ENCODE results near the gene MED9.

The MED9 gene

GRCh38 chr17:17494499-17494869 lies 17.7 kb downstream of the MED9 start:
- H3K4me3 ChIP-seq (ENCODE audit: low read depth, low read length) = no peak overlapping the region
- H3K9me3 ChIP-seq = no peaks in the 10 kb centered on the region
- no peaks in the 10 kb centered on the region for H3K4me1 ChIP-seq
- TF ChIP-seq, protein P1, sequence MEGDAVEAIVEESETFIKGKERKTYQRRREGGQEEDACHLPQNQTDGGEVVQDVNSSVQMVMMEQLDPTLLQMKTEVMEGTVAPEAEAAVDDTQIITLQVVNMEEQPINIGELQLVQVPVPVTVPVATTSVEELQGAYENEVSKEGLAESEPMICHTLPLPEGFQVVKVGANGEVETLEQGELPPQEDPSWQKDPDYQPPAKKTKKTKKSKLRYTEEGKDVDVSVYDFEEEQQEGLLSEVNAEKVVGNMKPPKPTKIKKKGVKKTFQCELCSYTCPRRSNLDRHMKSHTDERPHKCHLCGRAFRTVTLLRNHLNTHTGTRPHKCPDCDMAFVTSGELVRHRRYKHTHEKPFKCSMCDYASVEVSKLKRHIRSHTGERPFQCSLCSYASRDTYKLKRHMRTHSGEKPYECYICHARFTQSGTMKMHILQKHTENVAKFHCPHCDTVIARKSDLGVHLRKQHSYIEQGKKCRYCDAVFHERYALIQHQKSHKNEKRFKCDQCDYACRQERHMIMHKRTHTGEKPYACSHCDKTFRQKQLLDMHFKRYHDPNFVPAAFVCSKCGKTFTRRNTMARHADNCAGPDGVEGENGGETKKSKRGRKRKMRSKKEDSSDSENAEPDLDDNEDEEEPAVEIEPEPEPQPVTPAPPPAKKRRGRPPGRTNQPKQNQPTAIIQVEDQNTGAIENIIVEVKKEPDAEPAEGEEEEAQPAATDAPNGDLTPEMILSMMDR (IDR thresholded peaks at IDR 0.05; ENCODE audit: low read depth, low read length) = no peak
- DNase-seq = no peak
- no peaks in the 10 kb centered on the region for H3K36me3 ChIP-seq
- peaks cover 10% of the 10 kb centered on the region for H3K27me3 ChIP-seq

DNA sequence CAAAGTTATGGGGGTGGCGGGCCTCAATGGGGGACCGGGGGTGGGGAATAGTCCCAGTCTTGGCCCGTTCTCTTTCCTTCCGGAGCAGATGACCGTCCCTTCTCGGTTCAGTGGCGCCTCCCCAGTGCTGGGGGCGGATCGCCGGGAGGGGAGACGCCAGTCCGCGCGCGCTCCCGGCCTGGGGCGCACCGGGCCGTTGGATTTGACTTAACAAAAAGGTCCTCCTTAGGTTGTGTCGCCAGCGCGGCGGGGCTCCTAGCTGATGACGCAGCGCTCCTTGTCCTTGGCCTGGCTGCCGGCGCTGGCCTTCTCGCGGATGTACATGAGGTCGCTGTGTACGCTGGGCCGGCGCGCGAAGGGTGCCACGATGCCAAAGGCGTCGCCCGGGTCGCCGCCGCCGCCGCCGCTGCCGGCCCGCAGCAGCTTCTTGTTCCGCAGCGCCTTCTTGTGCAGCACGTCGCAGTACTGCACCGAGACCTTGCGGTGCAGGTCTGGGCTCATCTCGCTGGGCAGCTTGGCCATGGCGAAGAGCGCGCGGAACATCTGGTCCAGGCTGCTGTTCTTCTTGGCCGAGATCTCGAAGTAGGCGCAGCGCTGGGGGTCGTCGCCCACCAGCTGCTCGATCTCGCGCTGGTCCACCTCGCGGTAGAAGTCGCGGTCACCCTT lies 18.2 kb downstream of the MED9 start:
- DNase-seq = peak; percentile 46
- Histone ChIP-seq H3K27me3 (peaks cover 10% of the 10 kb centered on the region), H3K4me3 (ENCODE audit: low read depth, low read length) (peak overlapping the region; percentile 31), H3K36me3 (no peaks in the 10 kb centered on the region), H3K4me1 (no peaks in the 10 kb centered on the region), H3K9me3 (no peaks in the 10 kb centered on the region)
- TF ChIP-seq, protein P1 (IDR thresholded peaks at IDR 0.05; ENCODE audit: low read depth, low read length) = no peak

DNA sequence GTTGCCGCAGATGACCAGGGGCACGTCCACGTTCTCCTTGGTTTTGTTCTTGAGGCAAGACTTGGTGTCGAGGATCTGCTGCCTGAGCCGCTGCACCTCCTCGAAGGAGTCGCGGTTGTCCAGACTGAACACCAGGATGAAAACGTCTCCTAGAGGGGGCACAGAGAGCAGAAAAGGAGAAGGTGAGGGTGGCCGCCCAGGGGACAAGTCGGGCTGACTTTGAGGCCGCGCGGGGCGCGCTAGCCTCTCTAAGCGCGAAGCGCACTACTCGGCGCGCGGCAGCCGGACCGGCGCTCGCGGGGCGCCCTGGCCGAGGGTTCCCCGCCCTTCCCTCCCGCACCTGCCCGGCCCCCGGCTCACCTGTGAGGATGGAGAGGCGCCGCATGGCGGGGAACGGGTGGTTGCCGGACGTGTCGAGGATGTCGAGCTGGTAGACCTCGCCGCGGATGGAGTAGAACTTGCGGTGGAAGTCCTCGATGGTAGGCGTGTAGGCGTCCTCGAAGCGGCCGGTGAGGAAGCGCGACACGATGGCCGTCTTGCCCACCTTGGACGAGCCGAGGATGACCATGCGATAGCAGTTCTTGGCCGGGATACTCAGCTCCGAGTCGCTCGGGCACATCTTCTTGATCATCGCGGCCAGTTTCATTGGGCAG lies 18.9 kb downstream of the MED9 start:
- H3K4me1 ChIP-seq = no peaks in the 10 kb centered on the region
- H3K9me3 ChIP-seq = no peaks in the 10 kb centered on the region
- DNase-seq = no peak
- TF ChIP-seq, protein P1 (IDR thresholded peaks at IDR 0.05; ENCODE audit: low read depth, low read length) = no peak
- H3K27me3 ChIP-seq = peaks cover 10% of the 10 kb centered on the region
- H3K4me3 ChIP-seq (ENCODE audit: low read depth, low read length) = peak overlapping the region; percentile 56
- H3K36me3 ChIP-seq = no peaks in the 10 kb centered on the region

DNA sequence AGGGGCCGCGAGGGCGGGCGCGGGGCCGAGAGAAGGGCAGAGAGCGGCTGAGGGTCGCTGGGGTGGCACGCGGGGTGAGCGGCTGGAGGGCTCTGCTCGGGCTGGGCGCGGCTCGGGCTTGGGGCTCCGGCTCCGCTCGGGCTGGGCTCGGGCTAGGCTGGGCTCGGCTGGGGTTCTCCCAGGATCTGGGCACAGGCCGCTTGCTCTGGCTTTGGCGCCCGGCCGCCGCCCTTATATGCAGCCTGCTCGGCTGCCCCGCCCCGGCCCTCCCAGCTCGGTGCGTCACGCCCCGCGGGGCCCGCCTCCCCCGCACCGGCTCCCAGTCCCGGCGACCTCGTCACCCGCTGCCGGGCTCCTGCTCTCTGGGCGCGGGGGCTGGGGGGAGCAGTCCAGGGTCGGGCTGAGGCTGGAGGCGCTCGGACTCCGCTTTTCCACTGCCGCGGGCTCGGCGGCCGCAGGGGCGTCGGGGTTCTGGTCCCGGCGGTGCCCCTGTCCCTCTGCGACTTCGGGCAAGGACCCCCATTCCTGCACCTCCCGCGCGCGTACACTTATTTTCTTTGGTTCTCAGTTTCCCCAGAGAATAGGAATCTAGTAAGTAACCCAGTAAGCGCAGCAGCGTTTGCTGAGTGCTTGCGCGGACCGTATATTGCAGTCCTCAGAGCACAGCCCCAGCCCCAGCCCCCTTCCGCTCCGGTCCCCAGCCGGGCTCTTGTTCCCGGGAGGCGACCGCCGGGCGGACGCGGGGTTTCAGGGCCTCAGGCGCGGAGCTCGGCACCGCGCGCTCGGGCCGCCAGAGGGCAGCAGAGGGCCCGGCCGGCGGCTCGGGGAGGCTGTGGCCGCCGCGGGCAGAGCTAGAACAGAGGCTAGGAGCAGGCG lies 19.6 kb downstream of the MED9 start, which contains the start of gene RASD1:
Gene RASD1, minus strand, starts transcription at position 207 of the 876 bp plus-strand sequence. CDS start 214 bp downstream, outside the sequence.
- Histone ChIP-seq H3K27me3 (peaks cover 10% of the 10 kb centered on the region), H3K4me3 (ENCODE audit: low read depth, low read length) (peak within 1 kb of the TSS; percentile 56), H3K36me3 (no peaks in the 10 kb centered on the region), H3K4me1 (no peaks in the 10 kb centered on the region), H3K9me3 (no peaks in the 10 kb centered on the region)
- DNase-seq = peak; percentile 78
- TF ChIP-seq, protein P1 (IDR thresholded peaks at IDR 0.05; ENCODE audit: low read depth, low read length) = peak; percentile 34

- DNase-seq = no peak
- no peaks in the 10 kb centered on the region for H3K4me1 ChIP-seq
- peak overlapping the region; percentile 23; the same call in 1 of the 2 replicates for H3K4me3 ChIP-seq (ENCODE audit: low read depth, low read length)
- H3K27me3 ChIP-seq = peaks cover 10% of the 10 kb centered on the region
- TF ChIP-seq, protein P1 (IDR thresholded peaks at IDR 0.05; ENCODE audit: low read depth, low read length) = no peak
- H3K9me3 ChIP-seq = no peaks in the 10 kb centered on the region
- no peaks in the 10 kb centered on the region for H3K36me3 ChIP-seq
Observed at GRCh38 chr17:17497065-17497844, 20.5 kb downstream of the MED9 start.
